Type B pancreatic cell (in vitro differentiated cells): ENCODE measurements around the gene IER2. TPM values are rescaled to one million over a fixed set of nuclear protein-coding genes. Genes with fewer than 3 reads are reported as not detected.
"Not testable (repeated sequence)": the region's sequence is repeated elsewhere in the genome, so short reads cannot be mapped to it uniquely, and the experiment has no call there.

Experiments used
- DNase-seq: peaks from one replicate; pipeline ENCODE4 v3.0.0; 2021; ENCODE audit warnings: mixed read lengths; ENCODE audit not compliant: unreplicated experiment; ENCODE audit errors: extremely low spot score
- H3K27ac Mint-ChIP-seq: 2 replicates; pipeline ENCODE4 v1.8.0; 2021; ENCODE audit warnings: mild to moderate bottlenecking, mixed read lengths
- H3K27me3 Mint-ChIP-seq: 2 replicates; pipeline ENCODE4 v1.8.0; 2021; ENCODE audit warnings: mixed read lengths
- H3K36me3 Mint-ChIP-seq: 2 replicates; pipeline ENCODE4 v1.8.0; 2021; ENCODE audit warnings: mixed read lengths
- H3K4me1 Mint-ChIP-seq: one replicate; pipeline ENCODE4 v1.8.0; 2021; ENCODE audit warnings: mixed read lengths; ENCODE audit not compliant: unreplicated experiment
- H3K4me3 Mint-ChIP-seq: 2 replicates; pipeline ENCODE4 v1.8.0; 2021; ENCODE audit warnings: mild to moderate bottlenecking, mixed read lengths
- H3K9me3 Mint-ChIP-seq: 2 replicates; pipeline ENCODE4 v1.8.0; 2021; ENCODE audit warnings: mixed read lengths
- total RNA-seq: library from RNA; stranded (reverse); gene quantifications from 2 replicates; pipeline ENCODE4 v1.2.1, GENCODE V29; 2021; ENCODE audit warnings: low replicate concordance
- TF ChIP-seq, protein P1 (sequence below): fragments of 200-600 bp; sonication (generic); conservative IDR thresholded peaks from 2 replicates; pipeline ENCODE4 v1.5.0; 2021; ENCODE audit warnings: antibody characterized with exemption, mild to moderate bottlenecking

Gene IER2
- total RNA-seq, 1 donor from 2014 or later: 103 TPM

- TF ChIP-seq, protein P1, sequence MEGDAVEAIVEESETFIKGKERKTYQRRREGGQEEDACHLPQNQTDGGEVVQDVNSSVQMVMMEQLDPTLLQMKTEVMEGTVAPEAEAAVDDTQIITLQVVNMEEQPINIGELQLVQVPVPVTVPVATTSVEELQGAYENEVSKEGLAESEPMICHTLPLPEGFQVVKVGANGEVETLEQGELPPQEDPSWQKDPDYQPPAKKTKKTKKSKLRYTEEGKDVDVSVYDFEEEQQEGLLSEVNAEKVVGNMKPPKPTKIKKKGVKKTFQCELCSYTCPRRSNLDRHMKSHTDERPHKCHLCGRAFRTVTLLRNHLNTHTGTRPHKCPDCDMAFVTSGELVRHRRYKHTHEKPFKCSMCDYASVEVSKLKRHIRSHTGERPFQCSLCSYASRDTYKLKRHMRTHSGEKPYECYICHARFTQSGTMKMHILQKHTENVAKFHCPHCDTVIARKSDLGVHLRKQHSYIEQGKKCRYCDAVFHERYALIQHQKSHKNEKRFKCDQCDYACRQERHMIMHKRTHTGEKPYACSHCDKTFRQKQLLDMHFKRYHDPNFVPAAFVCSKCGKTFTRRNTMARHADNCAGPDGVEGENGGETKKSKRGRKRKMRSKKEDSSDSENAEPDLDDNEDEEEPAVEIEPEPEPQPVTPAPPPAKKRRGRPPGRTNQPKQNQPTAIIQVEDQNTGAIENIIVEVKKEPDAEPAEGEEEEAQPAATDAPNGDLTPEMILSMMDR: no peak
- Mint-ChIP-seq H3K27me3 (no peaks in the 10 kb centered on the region), H3K4me1 (peaks cover 34% of the 10 kb centered on the region), H3K27ac (peak overlapping the region; percentile 99), H3K4me3 (peak overlapping the region; percentile 85), H3K36me3 (no peaks in the 10 kb centered on the region), H3K9me3 (no peaks in the 10 kb centered on the region)
- peak; percentile 94 for DNase-seq
Measured at GRCh38 chr19:13162724-13163608, 12.8 kb downstream of the IER2 start.

GRCh38 chr19:13163609-13164342 lies 13.6 kb downstream of the IER2 start:
- H3K27me3 Mint-ChIP-seq: no peaks in the 10 kb centered on the region
- DNase-seq: peak; percentile 84
- H3K36me3 Mint-ChIP-seq: no peaks in the 10 kb centered on the region
- H3K4me3 Mint-ChIP-seq: peak overlapping the region; percentile 85
- H3K4me1 Mint-ChIP-seq: peaks cover 34% of the 10 kb centered on the region
- H3K9me3 Mint-ChIP-seq: no peaks in the 10 kb centered on the region
- TF ChIP-seq, protein P1: no peak
- peak overlapping the region; percentile 99 for H3K27ac Mint-ChIP-seq

- Mint-ChIP-seq H3K36me3 (no peaks in the 10 kb centered on the region), H3K27ac (peak overlapping the region; percentile 99), H3K27me3 (no peaks in the 10 kb centered on the region), H3K4me3 (peak overlapping the region; percentile 85), H3K9me3 (no peaks in the 10 kb centered on the region), H3K4me1 (peaks cover 36% of the 10 kb centered on the region)
- DNase-seq: peak; percentile 85
- TF ChIP-seq, protein P1: no peak
Measured at GRCh38 chr19:13164343-13165161, 14.3 kb downstream of the IER2 start.

- no peak for DNase-seq
- Mint-ChIP-seq H3K27ac (peak overlapping the region; percentile 99), H3K9me3 (no peaks in the 10 kb centered on the region), H3K4me1 (peaks cover 39% of the 10 kb centered on the region), H3K4me3 (peak overlapping the region; percentile 85), H3K36me3 (no peaks in the 10 kb centered on the region), H3K27me3 (no peaks in the 10 kb centered on the region)
- TF ChIP-seq, protein P1: no peak
Measured at GRCh38 chr19:13165162-13165997, 15.2 kb downstream of the IER2 start.

DNA sequence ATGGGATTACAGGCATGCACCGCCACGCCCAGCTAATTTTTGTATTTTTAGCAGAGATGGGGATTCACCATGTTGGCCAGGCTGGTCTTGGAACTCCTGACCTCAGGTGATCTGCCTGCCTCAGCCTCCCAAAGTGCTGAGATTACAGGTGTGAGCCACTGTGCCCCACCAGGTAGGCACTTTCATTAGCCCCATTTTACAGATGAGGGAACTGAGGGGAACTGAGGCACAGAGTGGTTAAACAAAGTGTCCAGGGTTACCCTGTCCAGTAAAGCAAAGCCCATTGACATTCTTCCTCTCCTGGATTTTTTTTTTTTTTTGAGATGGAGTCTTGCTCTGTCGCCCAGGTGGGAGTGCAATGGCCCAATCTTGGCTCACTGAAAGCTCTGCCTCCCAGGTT lies 15.9 kb downstream of the IER2 start:
- Mint-ChIP-seq H3K27ac (peak overlapping the region; percentile 99), H3K4me1 (peaks cover 39% of the 10 kb centered on the region)
- not testable (repeated sequence) for H3K9me3 Mint-ChIP-seq, H3K36me3 Mint-ChIP-seq, DNase-seq, H3K4me3 Mint-ChIP-seq, H3K27me3 Mint-ChIP-seq
